Choroid plexus epithelial cell (primary cell): ENCODE measurements around the gene DIP2A.
"Not testable (repeated sequence)": the region's sequence is repeated elsewhere in the genome, so short reads cannot be mapped to it uniquely, and the experiment has no call there.

Experiments
- DNase-seq: peaks from one replicate; pipeline ENCODE4 v3.0.0-alpha.2; 2010; ENCODE audit warnings: low read depth
- H3K4me3 ChIP-seq: 2 replicates; pipeline ENCODE4 v1.5.1; 2011; ENCODE audit warnings: low read depth, mild to moderate bottlenecking, control low read depth, low read length, moderate library complexity
- CTCF ChIP-seq: conservative IDR thresholded peaks from 2 replicates; pipeline ENCODE4 v1.5.1; 2011; ENCODE audit warnings: low read depth, mild to moderate bottlenecking, control low read depth, inconsistent platforms, low read length, moderate library complexity

The DIP2A gene

GRCh38 chr21:46570631-46571030, 111.9 kb downstream of the DIP2A start:
- H3K4me3 ChIP-seq: no peak overlapping the region
- no peak for TF ChIP-seq CTCF
- no peak for DNase-seq

- no peak overlapping the region for H3K4me3 ChIP-seq
- no peak for TF ChIP-seq CTCF
- no peak for DNase-seq
These were observed 114.2 kb downstream of the DIP2A start for GRCh38 chr21:46572850-46573249.

- not testable (repeated sequence) for H3K4me3 ChIP-seq, DNase-seq
These were observed 119.1 kb downstream of the DIP2A start for GRCh38 chr21:46577786-46578185.

- DNase-seq, H3K4me3 ChIP-seq: not testable (repeated sequence)
These were observed 120.7 kb downstream of the DIP2A start for GRCh38 chr21:46579394-46579793.

- no peak for TF ChIP-seq CTCF
- H3K4me3 ChIP-seq: no peak overlapping the region
- DNase-seq: no peak
These were observed 123.2 kb downstream of the DIP2A start for GRCh38 chr21:46581780-46582307.

GRCh38 chr21:46585191-46585953, 126.7 kb downstream of the DIP2A start:
- no peak for TF ChIP-seq CTCF
- no peak for DNase-seq

GRCh38 chr21:46594276-46594675, 135.6 kb downstream of the DIP2A start:
- no peak for TF ChIP-seq CTCF
- no peak for DNase-seq

More at GRCh38 chr21:46585191-46585953, 126.7 kb downstream of the DIP2A start:
- no peak overlapping the region for H3K4me3 ChIP-seq

GRCh38 chr21:46596201-46596600, 137.5 kb downstream of the DIP2A start:
- H3K4me3 ChIP-seq: no peak overlapping the region
- no peak for DNase-seq
- TF ChIP-seq CTCF: no peak

More at GRCh38 chr21:46594276-46594675, 135.6 kb downstream of the DIP2A start:
- no peak overlapping the region for H3K4me3 ChIP-seq
